ENCODE measurements around the gene WFDC5. TPM values are rescaled to one million over a fixed set of nuclear protein-coding genes. Genes with fewer than 3 reads are reported as not detected.
"Not testable (repeated sequence)": the region's sequence is repeated elsewhere in the genome, so short reads cannot be mapped to it uniquely, and the experiment has no call there.

The WFDC5 gene
- total RNA-seq, 1 donor from 2014 or later, result not detected

DNA sequence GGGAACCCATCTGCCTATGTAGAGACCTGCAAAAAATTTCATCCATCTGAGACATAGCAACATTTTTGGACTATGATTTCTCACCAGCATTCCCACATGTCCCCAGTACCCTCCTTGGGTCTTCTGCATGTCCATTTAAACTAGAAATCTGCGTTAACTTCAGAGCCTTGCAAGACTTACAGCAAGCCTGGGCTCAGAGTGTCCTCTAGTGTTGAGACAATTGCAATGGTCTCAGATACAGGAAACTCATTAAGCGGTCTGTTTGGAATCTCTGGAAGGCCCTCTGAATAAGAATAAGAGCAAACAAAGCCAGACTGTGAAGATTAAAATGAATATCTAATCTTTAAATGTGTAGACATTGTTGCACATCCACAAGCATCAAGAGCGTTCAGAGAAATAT, 39.2 kb upstream of the WFDC5 start:
- H3K9me3 Mint-ChIP-seq, result peaks cover 12% of the 10 kb centered on the region
- no peak overlapping the region for H3K27ac Mint-ChIP-seq (ENCODE audit: unreplicated experiment)
- TF ChIP-seq, protein P1, sequence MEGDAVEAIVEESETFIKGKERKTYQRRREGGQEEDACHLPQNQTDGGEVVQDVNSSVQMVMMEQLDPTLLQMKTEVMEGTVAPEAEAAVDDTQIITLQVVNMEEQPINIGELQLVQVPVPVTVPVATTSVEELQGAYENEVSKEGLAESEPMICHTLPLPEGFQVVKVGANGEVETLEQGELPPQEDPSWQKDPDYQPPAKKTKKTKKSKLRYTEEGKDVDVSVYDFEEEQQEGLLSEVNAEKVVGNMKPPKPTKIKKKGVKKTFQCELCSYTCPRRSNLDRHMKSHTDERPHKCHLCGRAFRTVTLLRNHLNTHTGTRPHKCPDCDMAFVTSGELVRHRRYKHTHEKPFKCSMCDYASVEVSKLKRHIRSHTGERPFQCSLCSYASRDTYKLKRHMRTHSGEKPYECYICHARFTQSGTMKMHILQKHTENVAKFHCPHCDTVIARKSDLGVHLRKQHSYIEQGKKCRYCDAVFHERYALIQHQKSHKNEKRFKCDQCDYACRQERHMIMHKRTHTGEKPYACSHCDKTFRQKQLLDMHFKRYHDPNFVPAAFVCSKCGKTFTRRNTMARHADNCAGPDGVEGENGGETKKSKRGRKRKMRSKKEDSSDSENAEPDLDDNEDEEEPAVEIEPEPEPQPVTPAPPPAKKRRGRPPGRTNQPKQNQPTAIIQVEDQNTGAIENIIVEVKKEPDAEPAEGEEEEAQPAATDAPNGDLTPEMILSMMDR (conservative IDR thresholded peaks at IDR 0.05), result no peak
- no peak for DNase-seq (ENCODE audit: low read depth, low spot score)
- H3K4me1 Mint-ChIP-seq, result peaks cover 13% of the 10 kb centered on the region
- peaks cover 7% of the 10 kb centered on the region for H3K36me3 Mint-ChIP-seq (ENCODE audit: low read depth)
- no peak overlapping the region for H3K4me3 Mint-ChIP-seq
- H3K27me3 Mint-ChIP-seq (ENCODE audit: low read depth), result peaks cover 36% of the 10 kb centered on the region

DNA sequence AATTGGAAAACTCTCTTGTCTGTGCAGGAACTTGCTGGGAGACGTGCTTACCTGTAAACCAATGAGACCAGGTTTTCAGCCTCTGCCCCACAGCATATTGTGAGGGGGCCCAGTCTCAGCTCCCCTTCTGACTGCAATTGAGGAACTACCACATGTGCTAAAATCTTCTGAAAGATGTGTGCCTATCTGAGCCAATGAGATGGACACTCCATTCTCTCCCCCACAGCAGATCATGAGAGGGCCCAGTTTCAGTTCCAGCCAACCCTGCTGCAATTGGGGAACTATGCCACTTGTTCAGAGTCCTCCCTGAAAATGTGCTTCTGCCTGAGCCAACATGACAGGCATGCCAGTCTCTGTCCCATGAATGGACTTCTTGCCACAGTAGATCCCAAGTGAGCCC, 38.8 kb upstream of the WFDC5 start:
- TF ChIP-seq, protein P1 (conservative IDR thresholded peaks at IDR 0.05), result no peak
- Mint-ChIP-seq H3K36me3 (ENCODE audit: low read depth) (peaks cover 3% of the 10 kb centered on the region), H3K27me3 (ENCODE audit: low read depth) (peaks cover 41% of the 10 kb centered on the region), H3K4me1 (peaks cover 13% of the 10 kb centered on the region), H3K9me3 (peaks cover 9% of the 10 kb centered on the region), H3K27ac (ENCODE audit: unreplicated experiment) (no peak overlapping the region), H3K4me3 (no peak overlapping the region)
- DNase-seq (ENCODE audit: low read depth, low spot score), result no peak

DNA sequence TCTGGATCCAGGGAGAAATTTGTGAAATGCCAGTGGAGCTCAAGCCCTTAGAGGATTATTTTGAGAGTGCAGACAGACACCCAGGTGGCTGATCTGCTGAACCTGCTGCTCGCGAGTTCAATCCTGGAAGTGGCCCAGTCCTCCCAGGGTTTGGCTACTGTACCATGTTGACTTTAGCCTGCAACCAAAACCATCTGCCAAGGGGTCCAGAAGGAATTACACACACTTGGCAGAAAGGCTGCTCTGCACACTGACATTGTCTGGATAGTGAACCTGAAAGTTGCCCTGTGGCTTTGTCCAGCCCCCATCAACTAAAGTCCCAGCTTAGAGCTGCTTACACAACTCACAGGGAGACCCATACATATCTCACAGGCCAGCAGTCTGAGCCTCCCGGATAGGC, 38.2 kb upstream of the WFDC5 start:
- H3K9me3 Mint-ChIP-seq, result peaks cover 9% of the 10 kb centered on the region
- TF ChIP-seq, protein P1 (conservative IDR thresholded peaks at IDR 0.05), result no peak

DNA sequence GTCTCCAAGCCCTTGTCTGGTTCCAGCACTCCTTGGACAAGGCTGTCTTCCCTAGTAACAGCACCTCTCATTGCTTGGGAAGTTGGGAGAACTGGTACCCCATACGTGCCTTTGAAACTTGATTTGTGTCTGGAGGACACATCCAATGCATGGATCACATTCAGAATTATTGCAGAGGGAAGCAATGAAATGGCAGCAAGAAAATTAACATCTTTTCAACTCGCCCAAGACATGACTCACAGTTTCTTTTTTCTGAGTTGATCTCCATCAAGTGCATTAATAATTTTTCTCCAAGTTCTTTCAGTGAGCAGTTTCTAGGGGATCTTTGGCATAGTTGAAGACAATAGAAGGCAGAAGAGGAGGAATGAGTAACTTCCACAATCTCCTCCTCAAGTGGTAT, 37.4 kb upstream of the WFDC5 start:
- peaks cover under 1% of the 10 kb centered on the region for H3K4me1 Mint-ChIP-seq
- no peak for DNase-seq (ENCODE audit: low read depth, low spot score)
- H3K27me3 Mint-ChIP-seq (ENCODE audit: low read depth), result peaks cover 50% of the 10 kb centered on the region
- H3K4me3 Mint-ChIP-seq, result no peak overlapping the region
- H3K36me3 Mint-ChIP-seq (ENCODE audit: low read depth), result peaks cover 3% of the 10 kb centered on the region
- H3K27ac Mint-ChIP-seq (ENCODE audit: unreplicated experiment), result no peak overlapping the region
- TF ChIP-seq, protein P1 (conservative IDR thresholded peaks at IDR 0.05), result no peak
- H3K9me3 Mint-ChIP-seq, result peaks cover 9% of the 10 kb centered on the region

More for the DNA sequence above, 38.2 kb upstream of the WFDC5 start:
- peaks cover 45% of the 10 kb centered on the region for H3K27me3 Mint-ChIP-seq (ENCODE audit: low read depth)
- peaks cover 8% of the 10 kb centered on the region for H3K4me1 Mint-ChIP-seq
- H3K27ac Mint-ChIP-seq (ENCODE audit: unreplicated experiment), result no peak overlapping the region
- H3K36me3 Mint-ChIP-seq (ENCODE audit: low read depth), result peaks cover 3% of the 10 kb centered on the region
- H3K4me3 Mint-ChIP-seq, result no peak overlapping the region
- DNase-seq (ENCODE audit: low read depth, low spot score), result no peak

DNA sequence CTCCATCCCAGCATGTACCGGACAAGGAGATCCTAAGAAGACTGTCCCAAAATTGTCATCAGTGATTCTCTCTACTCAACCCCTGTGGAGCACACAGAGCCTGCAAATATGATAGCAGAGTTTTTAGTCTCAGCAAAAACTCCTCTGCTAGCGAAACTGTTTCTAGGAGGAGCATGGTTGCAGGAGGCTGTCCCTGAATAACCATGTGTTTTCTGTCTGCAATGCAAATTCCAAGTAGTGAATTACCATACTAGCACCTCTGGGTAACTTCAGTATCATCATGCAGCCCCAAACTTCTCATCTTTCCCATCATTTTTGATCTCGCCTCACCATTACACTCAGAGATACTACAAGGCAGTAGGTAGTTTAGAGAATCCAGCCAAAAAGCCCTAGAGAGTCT, 34.1 kb upstream of the WFDC5 start:
- no peaks in the 10 kb centered on the region for H3K4me1 Mint-ChIP-seq
- peaks cover 76% of the 10 kb centered on the region for H3K27me3 Mint-ChIP-seq (ENCODE audit: low read depth)
- H3K36me3 Mint-ChIP-seq (ENCODE audit: low read depth), result no peaks in the 10 kb centered on the region
- DNase-seq (ENCODE audit: low read depth, low spot score), result no peak
- TF ChIP-seq, protein P1 (conservative IDR thresholded peaks at IDR 0.05), result no peak
- H3K9me3 Mint-ChIP-seq, result no peaks in the 10 kb centered on the region
- no peak overlapping the region for H3K27ac Mint-ChIP-seq (ENCODE audit: unreplicated experiment)
- H3K4me3 Mint-ChIP-seq, result no peak overlapping the region

DNA sequence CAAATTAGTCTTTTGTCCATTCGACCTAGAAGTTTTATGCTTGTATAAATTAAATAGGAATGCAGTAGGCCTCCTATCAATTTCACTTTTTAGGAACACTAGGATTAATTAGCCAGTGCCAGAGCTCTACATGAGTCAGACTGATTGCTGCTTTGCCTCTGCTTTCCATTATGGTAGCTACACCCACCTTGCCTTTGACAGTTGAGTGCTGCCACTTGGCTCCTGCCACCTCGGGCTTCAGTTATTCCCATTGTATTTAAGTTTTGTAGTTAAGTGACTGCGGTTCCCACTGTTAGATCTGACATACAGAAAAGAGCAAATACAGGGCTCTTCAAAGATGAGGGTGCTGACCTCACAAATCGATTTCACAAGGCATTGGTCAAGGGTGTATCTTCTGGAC, 25.9 kb upstream of the WFDC5 start:
- DNase-seq (ENCODE audit: low read depth, low spot score), result no peak
- Mint-ChIP-seq H3K36me3 (ENCODE audit: low read depth) (no peaks in the 10 kb centered on the region), H3K4me3 (no peak overlapping the region), H3K27me3 (ENCODE audit: low read depth) (peaks cover 34% of the 10 kb centered on the region), H3K4me1 (no peaks in the 10 kb centered on the region), H3K27ac (ENCODE audit: unreplicated experiment) (no peak overlapping the region), H3K9me3 (no peaks in the 10 kb centered on the region)
- TF ChIP-seq, protein P1 (conservative IDR thresholded peaks at IDR 0.05), result no peak

DNA sequence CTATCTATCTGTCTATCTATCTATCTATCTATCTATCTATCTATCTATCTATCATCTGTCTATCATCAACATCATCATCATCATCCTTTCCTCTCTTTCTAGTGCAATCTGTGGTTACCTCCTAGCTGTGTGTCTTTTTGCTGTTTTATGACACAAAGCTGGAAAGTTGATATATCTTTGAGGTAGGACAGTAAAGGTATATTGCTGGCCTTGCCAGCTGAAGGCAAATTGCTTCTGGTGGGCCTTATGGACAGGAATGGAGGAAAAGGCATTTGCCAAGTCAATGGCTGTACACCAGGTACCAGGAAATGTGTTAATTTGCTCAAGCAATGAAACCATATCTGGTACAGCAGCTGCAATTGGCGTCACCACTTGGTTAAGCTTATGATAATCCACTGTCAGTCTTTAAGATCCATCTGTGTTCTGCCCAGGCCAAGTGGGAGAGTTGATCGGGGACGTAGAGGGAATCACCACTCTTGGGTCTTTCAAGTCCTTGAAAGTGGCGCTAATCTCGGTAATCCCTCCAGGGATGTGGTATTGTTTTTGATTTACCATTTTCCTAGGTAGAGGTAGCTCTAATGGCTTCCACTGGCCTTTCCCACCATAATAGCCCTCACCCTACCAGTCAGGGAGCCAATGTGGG, 24.9 kb upstream of the WFDC5 start:
- H3K27me3 Mint-ChIP-seq (ENCODE audit: low read depth), result peaks cover 25% of the 10 kb centered on the region
- H3K27ac Mint-ChIP-seq (ENCODE audit: unreplicated experiment); H3K4me3 Mint-ChIP-seq; H3K4me1 Mint-ChIP-seq; H3K36me3 Mint-ChIP-seq (ENCODE audit: low read depth); H3K9me3 Mint-ChIP-seq; DNase-seq (ENCODE audit: low read depth, low spot score): not testable (repeated sequence)

Data from neural crest cell (in vitro differentiated cells).